Neural cell (in vitro differentiated cells): ENCODE measurements around the gene ADH7.

ENCODE experiments used
- CTCF ChIP-seq: fragments of 450-650 bp; IDR thresholded peaks from 2 replicates; pipeline ENCODE4 v1.5.1; 2014; ENCODE audit warnings: antibody characterized with exemption, mild to moderate bottlenecking, moderate library complexity; ENCODE audit not compliant: poor library complexity, severe bottlenecking
- EP300 ChIP-seq: fragments of 450-650 bp; conservative IDR thresholded peaks from 2 replicates; pipeline ENCODE4 v1.6.1; 2014; ENCODE audit warnings: antibody characterized with exemption, mild to moderate bottlenecking, moderate library complexity; ENCODE audit not compliant: poor library complexity, severe bottlenecking
- EZH2 ChIP-seq: fragments of 200-600, 300-800 bp; shearing (Covaris generic), sonication (generic); IDR thresholded peaks from 2 replicates; pipeline ENCODE4 v1.6.1; 2014; ENCODE audit warnings: antibody characterized with exemption, low read length, borderline replicate concordance, mild to moderate bottlenecking; ENCODE audit not compliant: insufficient read depth, poor library complexity, severe bottlenecking
- REST ChIP-seq: IDR thresholded peaks from 2 replicates; pipeline ENCODE4 v1.6.1; 2012; ENCODE audit warnings: borderline replicate concordance
- TAF1 ChIP-seq: IDR thresholded peaks from 2 replicates; pipeline ENCODE4 v1.6.1; 2012; ENCODE audit warnings: low read depth

GRCh38 chr4:99467887-99468286, 32.7 kb upstream of the ADH7 start:
- TF ChIP-seq EZH2 (no peak), CTCF (no peak), TAF1 (no peak), EP300 (no peak), REST (no peak)
